ENCODE measurements around the gene PPP2R1A. TPM values are rescaled to one million over a fixed set of nuclear protein-coding genes. Genes with fewer than 3 reads are reported as not detected.
A peak's percentile ranks its signal among the peaks of the same experiment; 100 is the strongest.

PPP2R1A gene
- polyA plus RNA-seq, 2 of the 4 experiments (the other 2 are of a cell fraction): 144 to 145 TPM

GRCh38 chr19:52190487-52191293, 838 bp downstream of the PPP2R1A start:
- H3K27ac ChIP-seq: peak overlapping the region; percentile 88 to 94
- peak; percentile 4 to 11; a peak in 5 of 6 replicates for ATAC-seq
- 9% methylated on average over 34 of the region's 40 CpGs for WGBS (ENCODE audit: missing lambda C conversion rate)
- peak in 1 of 2 experiments; percentile 51 for DNase-seq (ENCODE audit: low read depth in 1 of 2, low spot score in 1 of 2)
- TF ChIP-seq ZSCAN20 (CRISPR knock-in tag; IDR thresholded peaks at IDR 0.05): no peak
- 0 out of 5 replicates have a peak, but pooled peaks of 1 of the 2 experiments have one; percentile 9 for TF ChIP-seq JUN (IDR thresholded peaks at IDR 0.05)
- no peak for TF ChIP-seq JUNB (IDR thresholded peaks at IDR 0.05)
- TF ChIP-seq EP300 (IDR thresholded peaks at IDR 0.05): no peak
- POLR2A ChIA-PET: no interaction called here
- H3K4me3 ChIP-seq: peak overlapping the region; percentile 80
- peaks cover 78% of the 10 kb centered on the region for H3K9me3 ChIP-seq
- CTCF ChIA-PET: no interaction called here
- no peak for FAIRE-seq
- H3K4me2 ChIP-seq: peak overlapping the region; percentile 92
- H3K4me1 ChIP-seq: 0 out of 3 replicates have a peak, but pooled peaks cover 7% of the 10 kb centered on the region

- no peak for DNase-seq (ENCODE audit: low read depth in 1 of 2, low spot score in 1 of 2)
- CTCF ChIA-PET: no interaction called here
- 92% methylated on average over 5 of the region's 5 CpGs for WGBS (ENCODE audit: missing lambda C conversion rate)
- POLR2A ChIA-PET: no interaction called here
- Histone ChIP-seq H3K27ac (peak overlapping the region; percentile 88 to 94; a peak in 5 of 6 replicates), H3K4me2 (peak overlapping the region; percentile 92), H3K9me3 (peaks cover 79% of the 10 kb centered on the region), H3K4me3 (peak overlapping the region; percentile 80), H3K4me1 (0 out of 3 replicates have a peak, but pooled peaks cover 7% of the 10 kb centered on the region)
- no peak for ATAC-seq
- no peak for FAIRE-seq
- TF ChIP-seq ZNF302 (CRISPR knock-in tag; IDR thresholded peaks at IDR 0.05) (no peak), REST (IDR thresholded peaks at IDR 0.05) (no peak), CHD4 (IDR thresholded peaks at IDR 0.05; ENCODE audit: borderline replicate concordance) (no peak), HDAC2 (IDR thresholded peaks at IDR 0.05) (no peak), EHMT2 (IDR thresholded peaks at IDR 0.05; ENCODE audit: low read depth) (no peak), USF2 (IDR thresholded peaks at IDR 0.05) (no peak), PBX3 (IDR thresholded peaks at IDR 0.05) (no peak), EHF (CRISPR knock-in tag; IDR thresholded peaks at IDR 0.05) (no peak), FOSB (CRISPR knock-in tag; IDR thresholded peaks at IDR 0.05) (no peak), POLR2AphosphoS2 (conservative IDR thresholded peaks at IDR 0.05; ENCODE audit: low read length) (no peak), HOXB5 (CRISPR knock-in tag; IDR thresholded peaks at IDR 0.05) (no peak), GATA3 (IDR thresholded peaks at IDR 0.05; ENCODE audit: borderline replicate concordance) (no peak), NR3C1 (IDR thresholded peaks at IDR 0.05) (no peak), PHF8 (IDR thresholded peaks at IDR 0.05; ENCODE audit: borderline replicate concordance, low read depth) (no peak), NPAS2 (CRISPR knock-in tag; IDR thresholded peaks at IDR 0.05; ENCODE audit: borderline replicate concordance) (no peak), SMC3 (IDR thresholded peaks at IDR 0.05) (no peak), CBX2 (IDR thresholded peaks at IDR 0.05; ENCODE audit: borderline replicate concordance, low read depth) (no peak), ZSCAN20 (CRISPR knock-in tag; IDR thresholded peaks at IDR 0.05) (no peak), RFX5 (IDR thresholded peaks at IDR 0.05) (no peak), RAD21 (conservative IDR thresholded peaks at IDR 0.05 in 1 of 2, IDR thresholded peaks at IDR 0.05 in 1 of 2) (no peak)
These were observed 1.5 kb downstream of the PPP2R1A start for GRCh38 chr19:52191389-52191788.

Data from A549 (cell line).